Karpas-422 (cell line): ENCODE results near the gene CDC26. TPM values are rescaled to one million over a fixed set of nuclear protein-coding genes. Genes with fewer than 3 reads are reported as not detected.

Experiments used
- DNase-seq: peaks from one replicate; pipeline ENCODE4 v3.0.0-alpha.2; 2015
- H2AFZ ChIP-seq: fragments of 200-600 bp; sonication (generic); 2 replicates; pipeline ENCODE4 v1.6.1; 2014; ENCODE audit warnings: antibody characterized with exemption, low read length, mixed read lengths
- H3K27ac ChIP-seq: fragments of 200-600 bp; sonication (generic); 2 replicates; pipeline ENCODE4 v1.5.1; 2014; ENCODE audit warnings: mild to moderate bottlenecking, low read length, moderate library complexity
- H3K27me3 ChIP-seq: fragments of 200-600 bp; sonication (generic); 2 replicates; pipeline ENCODE4 v1.6.1; 2014; ENCODE audit warnings: low read length, mixed read lengths
- H3K36me3 ChIP-seq: fragments of 200-600 bp; sonication (generic); 2 replicates; pipeline ENCODE4 v1.6.1; 2014; ENCODE audit warnings: low read length, mixed read lengths; ENCODE audit not compliant: insufficient read depth
- H3K4me1 ChIP-seq: fragments of 200-600 bp; sonication (generic); 2 replicates; pipeline ENCODE4 v1.6.1; 2014; ENCODE audit warnings: mild to moderate bottlenecking, low read length, mixed read lengths
- H3K4me2 ChIP-seq: fragments of 200-600 bp; sonication (generic); 2 replicates; pipeline ENCODE4 v1.6.1; 2014; ENCODE audit warnings: low read length, low read depth, mild to moderate bottlenecking; ENCODE audit not compliant: poor library complexity, severe bottlenecking
- H3K4me3 ChIP-seq: fragments of 200-600 bp; sonication (generic); 2 replicates; pipeline ENCODE4 v1.5.1; 2014; ENCODE audit warnings: mild to moderate bottlenecking, antibody characterized with exemption, low read length, mixed read lengths
- H3K79me2 ChIP-seq: fragments of 200-600 bp; sonication (generic); 2 replicates; pipeline ENCODE4 v1.6.1; 2014; ENCODE audit warnings: mild to moderate bottlenecking, low read length, mixed read lengths
- H3K9ac ChIP-seq: fragments of 200-600 bp; sonication (generic); 2 replicates; pipeline ENCODE4 v1.6.0; 2014; ENCODE audit warnings: low read length
- H3K9me2 ChIP-seq: fragments of 200-600 bp; sonication (generic), shearing (Covaris generic); replicated peaks from 2 replicates; pipeline ENCODE4 v1.6.0; 2014; ENCODE audit warnings: mild to moderate bottlenecking, low read length, moderate library complexity; ENCODE audit not compliant: insufficient read depth
- H3K9me3 ChIP-seq: fragments of 300-700, 200-600 bp; sonication (generic); 2 replicates; pipeline ENCODE4 v1.6.1; 2014; ENCODE audit warnings: low read length, mixed read lengths
- H4K20me1 ChIP-seq: fragments of 200-600 bp; sonication (generic); 2 replicates; pipeline ENCODE4 v1.6.1; 2014; ENCODE audit warnings: mild to moderate bottlenecking, antibody characterized with exemption, low read length, low read depth; ENCODE audit not compliant: insufficient read depth
- total RNA-seq: library from RNA; depleted of rRNA; stranded (reverse); fragments of >200 nt; shearing (Covaris generic); gene quantifications from 2 replicates; pipeline ENCODE4 v1.2.3, GENCODE V29; 2014; ENCODE audit warnings: low replicate concordance

Gene CDC26
- total RNA-seq, 1 experiment from 2014 or later, result 36.0 TPM

DNA sequence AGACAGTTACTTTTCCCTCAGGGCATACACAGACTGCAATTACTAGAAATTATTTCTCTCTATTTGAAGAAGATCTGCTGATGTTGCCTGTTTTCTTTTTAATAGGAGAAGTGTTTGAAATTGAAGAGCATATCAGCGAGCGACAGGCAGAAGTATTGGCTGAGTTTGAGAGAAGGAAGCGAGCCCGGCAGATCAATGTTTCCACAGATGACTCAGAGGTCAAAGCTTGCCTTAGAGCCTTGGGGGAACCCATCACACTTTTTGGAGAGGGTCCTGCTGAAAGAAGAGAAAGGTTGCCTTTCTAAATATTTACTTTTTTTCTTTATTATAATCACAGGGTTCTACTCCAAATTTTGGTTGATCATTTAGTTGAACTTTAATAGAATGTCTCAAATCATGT, 3.5 kb upstream of the CDC26 start:
- Histone ChIP-seq H3K27ac (no peak overlapping the region), H3K9ac (no peak overlapping the region), H3K4me2 (no peak overlapping the region), H2AFZ (no peak overlapping the region), H3K4me3 (no peak overlapping the region), H3K9me2 (no peaks in the 10 kb centered on the region), H3K36me3 (peaks cover 49% of the 10 kb centered on the region; the same call in 1 of the 2 replicates), H3K27me3 (no peaks in the 10 kb centered on the region), H3K79me2 (peaks cover 44% of the 10 kb centered on the region), H3K9me3 (no peaks in the 10 kb centered on the region), H4K20me1 (no peaks in the 10 kb centered on the region), H3K4me1 (peaks cover 16% of the 10 kb centered on the region)
- no peak for DNase-seq

DNA sequence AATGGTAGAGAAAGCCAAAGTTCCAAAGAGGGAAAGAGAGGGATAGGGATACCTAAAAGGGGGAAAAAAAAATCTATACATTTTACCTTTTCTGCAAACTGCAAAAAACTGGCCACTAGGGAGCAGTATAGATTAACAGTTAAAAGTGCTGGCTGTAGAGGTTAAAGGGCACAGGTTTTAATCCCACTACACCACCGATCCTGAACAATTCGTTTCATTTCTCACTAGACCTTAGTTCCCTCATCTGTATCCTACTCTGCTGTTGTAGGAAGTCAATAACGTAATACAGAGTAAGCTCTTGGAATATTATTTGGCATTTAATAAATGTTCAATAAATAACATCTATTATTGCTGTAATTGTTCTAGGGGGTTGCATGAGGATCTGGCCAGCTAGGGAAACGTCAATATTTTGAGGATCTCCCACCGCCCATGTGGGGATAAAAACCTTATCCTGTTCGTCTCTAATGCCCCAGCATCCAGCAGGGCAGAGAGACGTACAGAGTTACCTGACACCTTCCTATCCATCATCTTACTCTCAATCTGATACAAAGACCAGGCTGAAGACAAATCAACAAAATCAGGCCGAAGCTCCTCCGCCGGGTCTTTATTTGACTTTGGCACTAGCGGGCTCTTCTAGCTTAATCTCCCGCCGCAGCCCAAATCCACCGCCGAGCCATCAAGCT, 757 bp downstream of the CDC26 start:
- peaks cover 19% of the 10 kb centered on the region for H3K4me1 ChIP-seq
- H3K9me2 ChIP-seq, result no peaks in the 10 kb centered on the region
- H4K20me1 ChIP-seq, result no peaks in the 10 kb centered on the region
- no peaks in the 10 kb centered on the region for H3K9me3 ChIP-seq
- H3K27ac ChIP-seq, result peak overlapping the region; percentile 65
- peak overlapping the region; percentile 93 for H3K4me2 ChIP-seq
- peaks cover 37% of the 10 kb centered on the region; the same call in 1 of the 2 replicates for H3K36me3 ChIP-seq
- peak overlapping the region; percentile 72 for H3K4me3 ChIP-seq
- peak overlapping the region; percentile 83 for H3K9ac ChIP-seq
- H2AFZ ChIP-seq, result peak overlapping the region; percentile 65; the same call in 1 of the 2 replicates
- peaks cover 52% of the 10 kb centered on the region for H3K79me2 ChIP-seq
- peak; percentile 85 for DNase-seq
- no peaks in the 10 kb centered on the region for H3K27me3 ChIP-seq

DNA sequence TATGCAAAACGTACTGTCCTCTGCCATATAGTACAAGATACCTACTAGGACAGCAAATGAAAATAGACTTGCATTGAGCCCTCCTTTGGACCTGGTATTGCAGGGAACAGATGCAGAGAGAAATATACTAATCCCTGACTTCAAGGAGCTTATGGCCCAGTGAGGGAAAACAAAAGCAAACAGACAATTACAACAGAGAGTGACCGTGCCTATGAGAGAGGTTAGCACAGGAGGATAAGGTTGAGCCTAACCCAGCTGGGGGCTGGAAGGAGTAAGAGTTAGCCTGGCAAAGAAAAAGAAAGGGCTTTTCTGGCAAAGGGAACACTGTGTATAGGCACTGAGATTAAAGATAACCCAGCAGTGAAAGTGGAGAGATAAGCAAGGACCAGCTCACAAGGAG, 5.5 kb downstream of the CDC26 start:
- Histone ChIP-seq H3K79me2 (peaks cover 18% of the 10 kb centered on the region), H3K27me3 (no peaks in the 10 kb centered on the region), H2AFZ (no peak overlapping the region), H3K4me1 (peaks cover 8% of the 10 kb centered on the region), H3K4me3 (no peak overlapping the region), H3K9ac (no peak overlapping the region), H3K36me3 (peaks cover 34% of the 10 kb centered on the region), H3K27ac (no peak overlapping the region), H4K20me1 (no peaks in the 10 kb centered on the region), H3K9me2 (no peaks in the 10 kb centered on the region), H3K9me3 (no peaks in the 10 kb centered on the region), H3K4me2 (no peak overlapping the region)
- DNase-seq, result no peak

DNA sequence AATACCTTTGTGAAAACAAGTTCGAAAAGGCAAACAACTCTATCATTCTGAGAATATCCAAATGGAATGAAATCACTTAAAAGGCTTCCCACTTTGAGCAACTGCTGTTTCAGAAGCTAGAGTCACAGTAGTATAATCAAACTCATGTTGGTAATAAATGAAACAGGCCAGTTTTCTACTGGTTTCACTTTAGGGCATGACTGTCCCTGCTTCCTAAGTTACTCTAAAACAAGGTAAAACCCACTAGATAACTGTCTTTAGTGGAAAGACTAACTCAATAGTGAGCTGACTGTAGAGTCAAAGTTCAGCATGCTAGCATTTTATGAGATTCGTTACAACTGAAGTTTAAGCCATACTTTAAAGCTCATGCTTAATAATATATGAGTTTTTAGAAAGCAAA, 6.0 kb downstream of the CDC26 start:
- Histone ChIP-seq H3K4me1 (peaks cover 8% of the 10 kb centered on the region), H3K27me3 (no peaks in the 10 kb centered on the region), H3K36me3 (peaks cover 34% of the 10 kb centered on the region), H3K9me2 (no peaks in the 10 kb centered on the region), H3K9ac (no peak overlapping the region), H3K4me2 (no peak overlapping the region), H3K79me2 (peaks cover 13% of the 10 kb centered on the region), H4K20me1 (no peaks in the 10 kb centered on the region), H3K9me3 (no peaks in the 10 kb centered on the region), H3K27ac (no peak overlapping the region), H2AFZ (no peak overlapping the region), H3K4me3 (no peak overlapping the region)
- DNase-seq, result no peak

DNA sequence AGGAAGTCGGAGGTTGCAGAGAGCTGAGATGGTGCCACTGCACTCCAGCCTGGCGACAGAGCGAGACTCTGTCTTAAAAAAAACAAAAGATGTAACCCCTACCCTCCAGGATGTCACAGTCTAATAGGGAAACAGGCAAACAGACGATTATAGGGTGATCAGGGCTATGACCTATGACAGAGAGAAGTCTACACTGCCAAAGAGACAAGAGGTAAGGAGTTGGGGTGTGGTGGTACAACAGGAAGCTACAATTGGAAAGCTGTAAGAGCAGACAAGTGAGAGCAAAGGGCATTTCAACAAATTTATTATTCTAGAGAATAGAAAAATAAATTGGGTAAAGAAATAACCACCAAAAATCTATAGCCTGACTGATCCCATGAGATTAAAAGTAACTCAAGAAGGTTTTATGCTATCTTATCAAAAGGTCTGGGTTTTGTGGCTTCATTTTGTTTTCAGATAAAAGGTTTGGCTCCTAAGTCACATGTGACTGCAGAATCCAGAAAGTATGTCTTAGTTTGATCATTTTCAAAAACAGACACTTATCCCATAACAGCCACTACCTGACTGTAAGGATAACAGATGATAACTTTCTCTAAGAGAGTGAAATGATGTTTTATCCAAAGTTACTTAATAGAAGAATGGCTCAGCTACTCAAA, 7.3 kb downstream of the CDC26 start:
- Histone ChIP-seq H2AFZ (no peak overlapping the region), H3K4me1 (no peaks in the 10 kb centered on the region), H3K4me2 (no peak overlapping the region), H3K9ac (no peak overlapping the region), H3K27ac (no peak overlapping the region), H3K9me3 (no peaks in the 10 kb centered on the region), H3K36me3 (peaks cover 33% of the 10 kb centered on the region), H3K27me3 (no peaks in the 10 kb centered on the region), H3K9me2 (no peaks in the 10 kb centered on the region), H3K79me2 (peaks cover under 1% of the 10 kb centered on the region; the same call in 1 of the 2 replicates), H3K4me3 (no peak overlapping the region), H4K20me1 (no peaks in the 10 kb centered on the region)
- DNase-seq, result no peak

DNA sequence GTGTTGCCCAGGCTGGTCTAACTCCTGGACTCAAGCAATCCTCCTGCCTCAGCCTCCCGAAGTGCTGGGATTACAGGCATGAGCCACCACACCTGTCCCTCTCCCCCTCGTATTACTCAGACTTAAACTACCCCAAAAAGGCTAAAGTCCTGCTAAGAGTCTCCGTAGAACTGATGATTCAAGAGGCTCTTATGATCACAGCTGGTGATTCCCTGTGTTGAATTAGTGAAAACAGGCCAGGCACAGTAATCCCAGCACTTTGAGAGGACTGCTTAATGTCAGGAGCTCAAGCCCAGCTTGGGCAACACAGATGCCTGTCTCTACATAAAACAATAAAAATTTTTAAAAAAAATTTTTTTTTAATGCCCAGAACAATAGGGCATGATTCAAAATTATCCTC, 9.2 kb downstream of the CDC26 start:
- no peak for DNase-seq
- H3K79me2 ChIP-seq, result no peaks in the 10 kb centered on the region
- no peaks in the 10 kb centered on the region for H4K20me1 ChIP-seq
- H3K9me3 ChIP-seq, result no peaks in the 10 kb centered on the region
- H3K27me3 ChIP-seq, result no peaks in the 10 kb centered on the region
- H3K4me1 ChIP-seq, result no peaks in the 10 kb centered on the region
- no peaks in the 10 kb centered on the region for H3K9me2 ChIP-seq
- H3K9ac ChIP-seq, result no peak overlapping the region
- no peak overlapping the region for H3K4me3 ChIP-seq
- H2AFZ ChIP-seq, result no peak overlapping the region
- peaks cover 26% of the 10 kb centered on the region for H3K36me3 ChIP-seq
- no peak overlapping the region for H3K4me2 ChIP-seq
- no peak overlapping the region for H3K27ac ChIP-seq

DNA sequence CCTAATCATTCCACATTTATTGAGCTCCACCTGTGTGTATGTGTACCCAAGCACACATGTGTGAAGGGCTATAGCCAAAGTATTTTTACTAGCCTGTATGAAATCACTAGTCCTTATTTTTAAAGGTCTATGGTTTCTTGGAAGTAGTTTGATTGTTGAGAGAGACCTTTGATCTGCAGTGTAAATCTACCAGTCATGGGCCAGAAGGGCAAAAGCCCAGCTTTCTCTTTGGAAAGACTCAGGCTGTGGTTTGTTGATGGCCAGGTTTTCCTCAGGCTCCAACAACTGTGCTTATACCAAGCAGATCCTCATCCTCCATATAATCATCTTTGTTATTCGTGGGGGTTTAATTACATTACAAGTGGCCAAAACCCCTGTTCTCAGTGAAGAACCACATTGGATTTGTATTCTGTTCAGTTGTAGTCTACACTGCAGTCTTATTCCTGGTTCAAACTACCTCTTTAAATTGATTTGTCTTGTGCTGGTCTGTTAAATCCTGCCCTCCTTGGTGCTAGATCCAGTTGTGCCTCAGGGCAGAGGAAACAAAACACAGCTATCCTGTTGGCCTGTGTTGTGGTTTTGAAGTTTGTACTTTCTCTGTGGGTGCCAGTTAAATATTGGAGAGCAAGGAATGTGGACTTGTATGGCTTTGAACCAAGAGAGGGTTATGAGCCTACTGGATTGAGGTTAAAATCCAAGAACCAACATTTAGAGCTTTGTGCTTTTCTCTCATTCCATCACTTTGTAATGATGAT, 13.3 kb downstream of the CDC26 start:
- peaks cover 8% of the 10 kb centered on the region; the same call in 1 of the 2 replicates for H3K36me3 ChIP-seq
- H3K27me3 ChIP-seq, result no peaks in the 10 kb centered on the region
- H4K20me1 ChIP-seq, result no peaks in the 10 kb centered on the region
- no peaks in the 10 kb centered on the region for H3K9me2 ChIP-seq
- H3K4me1 ChIP-seq, result no peaks in the 10 kb centered on the region
- no peak overlapping the region for H3K4me2 ChIP-seq
- no peak overlapping the region for H2AFZ ChIP-seq
- no peak overlapping the region for H3K27ac ChIP-seq
- DNase-seq, result no peak
- no peaks in the 10 kb centered on the region for H3K9me3 ChIP-seq
- no peak overlapping the region for H3K4me3 ChIP-seq
- H3K79me2 ChIP-seq, result no peaks in the 10 kb centered on the region
- H3K9ac ChIP-seq, result no peak overlapping the region

DNA sequence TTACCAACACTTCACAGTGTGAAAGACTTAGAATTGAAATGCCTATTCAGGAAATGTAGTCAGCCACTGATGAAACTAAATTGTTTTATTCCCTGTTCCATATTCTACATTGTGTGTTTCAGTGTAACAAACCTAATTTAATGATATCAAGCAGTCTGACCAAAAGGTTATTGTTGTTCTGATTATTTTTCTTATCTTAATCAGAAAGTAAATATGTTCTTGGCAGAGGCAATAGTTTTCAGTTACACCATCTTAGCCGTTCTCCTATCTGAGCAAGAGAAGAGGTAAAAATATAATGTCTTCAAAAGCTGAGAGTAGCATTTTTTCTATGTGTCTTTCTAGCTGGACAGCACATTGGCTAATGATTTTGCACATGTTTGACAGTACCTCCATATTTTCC, 17.1 kb downstream of the CDC26 start:
- Histone ChIP-seq H3K9ac (no peak overlapping the region), H3K27ac (no peak overlapping the region), H3K9me3 (no peaks in the 10 kb centered on the region), H2AFZ (no peak overlapping the region), H3K27me3 (no peaks in the 10 kb centered on the region), H3K79me2 (peaks cover 4% of the 10 kb centered on the region; the same call in 1 of the 2 replicates), H3K4me1 (no peaks in the 10 kb centered on the region), H3K36me3 (0 out of 2 replicates have a peak, but pooled peaks cover 3% of the 10 kb centered on the region), H3K4me2 (no peak overlapping the region), H4K20me1 (no peaks in the 10 kb centered on the region), H3K4me3 (no peak overlapping the region), H3K9me2 (no peaks in the 10 kb centered on the region)
- DNase-seq, result no peak
